Kidney epithelial cell (primary cell): Measurements from ENCODE around the gene SPHK2. TPM values are rescaled to one million over a fixed set of nuclear protein-coding genes. Genes with fewer than 3 reads are reported as not detected.

Experiments used
- DNase-seq: peaks from one replicate; pipeline ENCODE4 v3.0.0-alpha.2; 2010; ENCODE audit warnings: low read depth
- H3K27me3 ChIP-seq: 2 replicates; pipeline ENCODE4 v1.6.0; 2011; ENCODE audit warnings: low read length; ENCODE audit not compliant: control insufficient read depth, insufficient read depth
- H3K36me3 ChIP-seq: 2 replicates; pipeline ENCODE4 v1.5.1; 2011; ENCODE audit warnings: low read length; ENCODE audit not compliant: control insufficient read depth, insufficient read depth
- H3K4me3 ChIP-seq: 2 replicates; pipeline ENCODE4 v1.5.1; 2011; ENCODE audit warnings: low read depth, mild to moderate bottlenecking, control low read depth, low read length
- total RNA-seq: library from RNA; depleted of rRNA; stranded (reverse); fragments of >200 nt; gene quantifications from 2 replicates; pipeline ENCODE4 v1.2.3, GENCODE V29; 2015
- TF ChIP-seq, protein P1 (sequence below): IDR thresholded peaks from 2 replicates; pipeline ENCODE4 v1.5.1; 2011; ENCODE audit warnings: mild to moderate bottlenecking, moderate library complexity, low read length, control low read depth, inconsistent platforms; ENCODE audit not compliant: insufficient read depth, poor library complexity, severe bottlenecking

SPHK2 gene
- total RNA-seq, 1 donor from 2014 or later, result 27.9 TPM

- TF ChIP-seq, protein P1, sequence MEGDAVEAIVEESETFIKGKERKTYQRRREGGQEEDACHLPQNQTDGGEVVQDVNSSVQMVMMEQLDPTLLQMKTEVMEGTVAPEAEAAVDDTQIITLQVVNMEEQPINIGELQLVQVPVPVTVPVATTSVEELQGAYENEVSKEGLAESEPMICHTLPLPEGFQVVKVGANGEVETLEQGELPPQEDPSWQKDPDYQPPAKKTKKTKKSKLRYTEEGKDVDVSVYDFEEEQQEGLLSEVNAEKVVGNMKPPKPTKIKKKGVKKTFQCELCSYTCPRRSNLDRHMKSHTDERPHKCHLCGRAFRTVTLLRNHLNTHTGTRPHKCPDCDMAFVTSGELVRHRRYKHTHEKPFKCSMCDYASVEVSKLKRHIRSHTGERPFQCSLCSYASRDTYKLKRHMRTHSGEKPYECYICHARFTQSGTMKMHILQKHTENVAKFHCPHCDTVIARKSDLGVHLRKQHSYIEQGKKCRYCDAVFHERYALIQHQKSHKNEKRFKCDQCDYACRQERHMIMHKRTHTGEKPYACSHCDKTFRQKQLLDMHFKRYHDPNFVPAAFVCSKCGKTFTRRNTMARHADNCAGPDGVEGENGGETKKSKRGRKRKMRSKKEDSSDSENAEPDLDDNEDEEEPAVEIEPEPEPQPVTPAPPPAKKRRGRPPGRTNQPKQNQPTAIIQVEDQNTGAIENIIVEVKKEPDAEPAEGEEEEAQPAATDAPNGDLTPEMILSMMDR, result no peak
- DNase-seq, result no peak
- no peaks in the 10 kb centered on the region for H3K27me3 ChIP-seq
- no peak overlapping the region for H3K4me3 ChIP-seq
- no peaks in the 10 kb centered on the region for H3K36me3 ChIP-seq
Observed at GRCh38 chr19:48646722-48647216, 27.5 kb downstream of the SPHK2 start.

GRCh38 chr19:48648134-48648533, 28.8 kb downstream of the SPHK2 start:
- Histone ChIP-seq H3K4me3 (no peak overlapping the region), H3K27me3 (no peaks in the 10 kb centered on the region), H3K36me3 (no peaks in the 10 kb centered on the region)
- no peak for DNase-seq
- TF ChIP-seq, protein P1, result no peak

GRCh38 chr19:48650974-48651682, 31.8 kb downstream of the SPHK2 start:
- TF ChIP-seq, protein P1, result no peak

GRCh38 chr19:48651683-48652048, 32.4 kb downstream of the SPHK2 start:
- DNase-seq, result no peak
- H3K27me3 ChIP-seq, result no peaks in the 10 kb centered on the region
- no peaks in the 10 kb centered on the region for H3K36me3 ChIP-seq
- no peak overlapping the region for H3K4me3 ChIP-seq
- TF ChIP-seq, protein P1, result no peak

More at GRCh38 chr19:48650974-48651682, 31.8 kb downstream of the SPHK2 start:
- no peak for DNase-seq
- no peaks in the 10 kb centered on the region for H3K36me3 ChIP-seq
- no peaks in the 10 kb centered on the region for H3K27me3 ChIP-seq
- no peak overlapping the region for H3K4me3 ChIP-seq

GRCh38 chr19:48654299-48655059, 35.2 kb downstream of the SPHK2 start:
- no peaks in the 10 kb centered on the region for H3K36me3 ChIP-seq
- DNase-seq, result no peak
- no peak overlapping the region for H3K4me3 ChIP-seq
- no peaks in the 10 kb centered on the region for H3K27me3 ChIP-seq
- TF ChIP-seq, protein P1, result no peak
